Coronary artery (tissue), 2 donors: Measurements from ENCODE around the gene TMEM14A.

ENCODE experiments used
- DNase-seq: peaks from one replicate; pipeline ENCODE4 v3.0.0-alpha.2; 2017; ENCODE audit warnings: low spot score
- H3K27ac ChIP-seq, 2 donors: fragments of 200-600 bp; sonication (generic); one replicate each; pipeline ENCODE4 v1.5.1; 2016 to 2019
- H3K4me3 ChIP-seq: fragments of 200-600 bp; sonication (generic); 2 replicates; pipeline ENCODE4 v1.5.1; 2016; ENCODE audit warnings: mild to moderate bottlenecking, moderate library complexity
- TF ChIP-seq, protein P1 (sequence below): fragments of 200-600 bp; sonication (generic); IDR thresholded peaks from one replicate; pipeline ENCODE4 v1.5.1; 2019; ENCODE audit warnings: antibody characterized with exemption

TMEM14A gene

DNA sequence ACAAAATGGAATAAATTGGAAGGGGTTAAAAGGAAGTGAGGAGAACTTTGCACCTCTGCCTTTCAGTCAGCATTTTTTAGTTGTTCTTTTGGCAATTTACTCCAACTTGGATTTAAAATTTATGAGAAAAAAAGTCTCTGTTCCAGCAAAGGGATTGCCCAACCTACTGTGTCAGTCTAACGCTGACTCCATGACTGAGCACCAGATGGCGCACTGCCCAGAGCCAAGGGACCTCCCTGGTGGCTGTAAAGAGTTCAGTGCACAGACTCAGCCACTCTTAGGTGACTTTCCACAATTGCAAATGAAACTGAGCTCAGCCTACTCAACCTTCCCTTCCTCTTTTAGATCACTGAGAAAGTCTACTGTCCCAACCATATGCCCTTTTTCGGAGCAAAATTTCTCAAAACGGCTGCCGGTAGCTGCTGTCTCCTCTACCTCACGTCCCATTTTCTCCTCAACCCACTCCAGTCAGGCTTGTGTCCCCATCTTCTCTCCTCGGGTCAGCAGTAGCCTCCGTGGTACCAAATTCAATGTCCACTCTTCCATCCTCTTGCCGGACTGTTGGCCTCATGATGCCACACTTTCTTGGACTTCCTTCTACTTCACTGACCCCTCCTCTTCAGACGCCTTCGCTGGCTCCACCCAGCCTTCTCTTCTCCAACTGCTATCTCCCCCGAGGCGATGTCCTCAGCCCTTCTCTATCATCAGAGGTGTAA is 53.7 kb downstream of the TMEM14A start:
- DNase-seq = peak; percentile 83
- TF ChIP-seq, protein P1, sequence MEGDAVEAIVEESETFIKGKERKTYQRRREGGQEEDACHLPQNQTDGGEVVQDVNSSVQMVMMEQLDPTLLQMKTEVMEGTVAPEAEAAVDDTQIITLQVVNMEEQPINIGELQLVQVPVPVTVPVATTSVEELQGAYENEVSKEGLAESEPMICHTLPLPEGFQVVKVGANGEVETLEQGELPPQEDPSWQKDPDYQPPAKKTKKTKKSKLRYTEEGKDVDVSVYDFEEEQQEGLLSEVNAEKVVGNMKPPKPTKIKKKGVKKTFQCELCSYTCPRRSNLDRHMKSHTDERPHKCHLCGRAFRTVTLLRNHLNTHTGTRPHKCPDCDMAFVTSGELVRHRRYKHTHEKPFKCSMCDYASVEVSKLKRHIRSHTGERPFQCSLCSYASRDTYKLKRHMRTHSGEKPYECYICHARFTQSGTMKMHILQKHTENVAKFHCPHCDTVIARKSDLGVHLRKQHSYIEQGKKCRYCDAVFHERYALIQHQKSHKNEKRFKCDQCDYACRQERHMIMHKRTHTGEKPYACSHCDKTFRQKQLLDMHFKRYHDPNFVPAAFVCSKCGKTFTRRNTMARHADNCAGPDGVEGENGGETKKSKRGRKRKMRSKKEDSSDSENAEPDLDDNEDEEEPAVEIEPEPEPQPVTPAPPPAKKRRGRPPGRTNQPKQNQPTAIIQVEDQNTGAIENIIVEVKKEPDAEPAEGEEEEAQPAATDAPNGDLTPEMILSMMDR = peak; percentile 19
- Histone ChIP-seq H3K4me3 (no peak overlapping the region), H3K27ac (peak overlapping the region; percentile 80 to 81)

DNA sequence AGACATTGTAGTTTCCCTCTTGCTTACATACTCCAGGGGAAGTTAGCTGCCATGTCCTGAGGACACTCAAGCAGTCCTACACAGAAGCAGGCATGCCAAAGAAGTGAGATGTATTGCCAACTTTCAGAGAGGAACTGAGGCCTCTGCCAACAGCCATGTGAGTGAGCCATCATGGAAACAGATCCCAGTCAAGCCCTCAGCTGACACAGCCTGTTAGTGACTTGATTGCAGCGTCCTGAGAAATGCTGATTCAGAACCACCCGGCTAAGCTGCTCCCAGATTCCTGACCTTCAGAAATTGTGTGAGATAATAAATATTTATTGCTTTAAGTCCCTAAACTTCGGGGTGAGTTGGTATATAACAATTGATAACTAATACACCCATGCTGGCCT is 54.2 kb downstream of the TMEM14A start:
- DNase-seq = no peak
- no peak overlapping the region for H3K4me3 ChIP-seq
- peak overlapping the region; percentile 80 to 81 for H3K27ac ChIP-seq
- TF ChIP-seq, protein P1 = no peak

DNA sequence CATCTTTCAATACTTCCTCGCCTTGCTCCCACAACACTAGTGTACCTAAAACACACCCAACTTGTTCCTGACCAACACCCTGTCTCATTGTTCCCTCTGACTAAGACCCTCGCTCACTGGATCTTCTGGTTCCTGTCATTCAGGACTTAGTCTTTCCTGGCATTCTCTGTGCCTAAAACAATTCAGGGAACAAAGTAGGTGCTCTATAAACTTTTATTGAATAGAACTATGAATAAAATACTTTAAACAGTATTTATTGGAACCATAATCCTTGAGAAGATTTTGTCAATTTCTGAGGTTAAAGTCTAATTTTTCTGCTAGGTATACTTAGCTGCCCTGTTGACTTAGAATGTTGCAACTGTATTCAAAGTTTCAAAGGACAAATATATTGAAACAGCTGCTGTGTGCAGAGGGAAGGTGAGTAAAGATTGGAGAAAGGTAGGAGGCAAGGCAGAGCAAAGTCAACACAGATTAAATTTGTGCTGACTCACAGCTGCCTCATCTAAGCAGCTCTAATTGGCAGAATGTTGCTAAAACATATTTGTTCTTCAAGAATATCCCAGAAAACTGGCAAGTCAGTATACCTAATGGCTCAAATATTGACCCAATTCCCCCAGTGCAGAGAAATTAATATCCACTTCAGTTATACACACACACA is 54.8 kb downstream of the TMEM14A start:
- no peak overlapping the region for H3K4me3 ChIP-seq
- TF ChIP-seq, protein P1 = no peak
- DNase-seq = no peak
- H3K27ac ChIP-seq = peak overlapping the region; percentile 80 to 81

DNA sequence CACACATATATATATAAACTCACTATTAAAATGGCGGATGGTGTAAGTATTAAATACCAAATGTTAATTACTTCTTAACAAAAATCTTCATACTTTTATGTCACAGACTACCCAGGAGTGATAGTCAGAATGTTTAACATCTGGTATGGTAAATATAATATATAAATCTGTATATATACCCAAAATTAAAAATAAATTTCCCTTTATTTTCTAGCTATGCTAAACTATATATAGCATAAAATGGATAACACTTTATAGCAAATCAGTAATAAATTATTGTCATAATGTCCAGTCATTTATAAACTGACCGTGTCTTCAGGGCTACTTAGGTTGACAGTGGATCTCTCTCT is 55.3 kb downstream of the TMEM14A start:
- Histone ChIP-seq H3K4me3 (no peak overlapping the region), H3K27ac (peak overlapping the region in 1 of 2 donors; percentile 81)
- TF ChIP-seq, protein P1 = no peak
- no peak for DNase-seq

DNA sequence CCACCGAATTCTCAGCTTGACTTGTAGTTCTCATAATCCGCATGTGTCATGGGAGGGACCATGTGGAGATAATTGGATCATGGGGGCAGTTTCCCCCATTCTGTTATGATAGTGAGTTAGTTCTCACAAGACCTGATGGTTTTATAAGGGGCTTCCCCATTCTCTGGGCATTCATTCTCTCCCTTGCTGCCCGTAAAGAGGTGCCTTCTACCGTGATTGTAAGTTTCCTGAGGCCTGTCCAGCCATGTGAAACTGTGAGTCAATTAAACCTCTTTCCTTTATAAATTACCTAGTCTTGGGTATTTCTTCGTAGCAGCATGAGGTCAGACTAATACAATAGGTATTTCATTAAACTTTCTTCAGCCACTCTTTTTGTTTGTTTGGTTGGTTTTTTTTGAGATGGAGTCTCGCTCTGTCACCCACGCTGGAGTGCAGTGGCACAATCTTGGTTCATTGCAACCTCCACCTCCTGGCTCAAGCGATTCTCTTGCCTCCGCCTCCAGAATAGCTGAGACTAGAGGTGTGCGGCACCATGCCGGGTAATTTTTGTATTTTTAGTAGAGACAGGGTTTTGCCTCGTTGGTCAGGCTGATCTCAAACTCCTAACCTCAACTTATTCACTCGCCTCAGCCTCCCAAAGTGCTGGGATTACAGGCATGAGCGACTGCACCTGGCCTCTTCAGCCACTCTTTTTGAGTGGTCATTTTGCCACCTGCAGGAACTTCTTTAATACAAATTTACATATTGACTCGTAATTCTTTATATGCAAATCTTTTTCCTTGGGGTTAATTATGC is 56.0 kb downstream of the TMEM14A start:
- Histone ChIP-seq H3K27ac (no peak overlapping the region), H3K4me3 (no peak overlapping the region)
- TF ChIP-seq, protein P1 = no peak
- no peak for DNase-seq

DNA sequence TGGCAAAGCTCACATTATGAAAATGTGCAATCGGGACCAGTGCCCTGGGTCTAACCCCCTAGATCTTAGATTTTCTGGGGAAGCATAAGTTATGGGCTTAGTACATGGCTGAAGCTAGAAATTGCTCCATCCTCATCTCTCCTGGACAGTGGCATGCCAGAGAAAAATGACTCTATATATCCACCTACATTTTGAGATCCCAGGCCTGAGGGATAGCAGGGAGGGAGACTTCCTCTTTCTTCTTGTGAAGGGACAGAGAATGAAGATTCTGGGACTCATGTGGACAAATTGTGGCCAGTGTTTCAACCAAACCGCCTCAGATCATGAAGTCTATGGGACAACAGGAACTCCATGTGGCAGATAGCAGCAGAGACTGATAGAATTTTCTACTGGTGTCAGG is 57.0 kb downstream of the TMEM14A start:
- H3K27ac ChIP-seq = peak overlapping the region; percentile 17 to 80
- no peak overlapping the region for H3K4me3 ChIP-seq
- TF ChIP-seq, protein P1 = no peak
- no peak for DNase-seq
